OCI-LY7 (cell line): ENCODE measurements around the gene DGKH. TPM values are rescaled to one million over a fixed set of nuclear protein-coding genes. Genes with fewer than 3 reads are reported as not detected.

ENCODE experiments used
- BruUV-seq: library from RNA; stranded (reverse); fragments of 400-500 nt; replicated peaks from 2 replicates; lab custom pipeline; 2021; lab: Mats Ljungman, UMichigan
- CTCF ChIA-PET: fragments of 300-600 bp; sonication (Branson Sonifier 250); formaldehyde crosslinking; loops from one replicate; lab custom pipeline; 2022; ENCODE audit warnings: antibody characterized with exemption; ENCODE audit not compliant: unreplicated experiment; lab: Charles Lee
- POLR2A ChIA-PET: fragments of 300-600 bp; sonication (Branson Sonifier 250); formaldehyde crosslinking; loops from one replicate; lab custom pipeline; 2022; ENCODE audit warnings: antibody characterized with exemption; lab: Charles Lee
- DNase-seq: peaks from one replicate; pipeline ENCODE4 v3.0.0-alpha.2; 2015; ENCODE audit warnings: low spot score
- H2AFZ ChIP-seq: fragments of 200-600 bp; sonication (generic), shearing (Covaris generic); 2 replicates; pipeline ENCODE4 v1.6.1; 2014; ENCODE audit warnings: mild to moderate bottlenecking, antibody characterized with exemption, low read length, moderate library complexity
- H3K27ac ChIP-seq: fragments of 200-600 bp; sonication (generic); 2 replicates; pipeline ENCODE4 v1.5.1; 2014; ENCODE audit warnings: mixed run types, low read depth, mild to moderate bottlenecking, moderate library complexity, low read length, inconsistent platforms; ENCODE audit not compliant: poor library complexity, severe bottlenecking
- H3K36me3 ChIP-seq: fragments of 200-600 bp; sonication (generic); 2 replicates; pipeline ENCODE4 v1.6.1; 2014; ENCODE audit warnings: mild to moderate bottlenecking, antibody characterized with exemption, low read length, moderate library complexity, mixed read lengths; ENCODE audit not compliant: insufficient read depth
- H3K4me1 ChIP-seq: fragments of 200-600 bp; sonication (generic); 2 replicates; pipeline ENCODE4 v1.5.1; 2014; ENCODE audit warnings: mild to moderate bottlenecking, low read length; ENCODE audit not compliant: insufficient read depth, poor library complexity, severe bottlenecking
- H3K4me2 ChIP-seq: fragments of 200-600 bp; sonication (generic); 2 replicates; pipeline ENCODE4 v1.6.1; 2014; ENCODE audit warnings: mild to moderate bottlenecking, low read length
- H3K4me3 ChIP-seq: fragments of 200-600 bp; sonication (generic); 2 replicates; pipeline ENCODE4 v1.5.1; 2014; ENCODE audit warnings: mild to moderate bottlenecking, low read depth, low read length; ENCODE audit not compliant: poor library complexity, severe bottlenecking
- H3K79me2 ChIP-seq: fragments of 200-600 bp; sonication (generic); 2 replicates; pipeline ENCODE4 v1.6.1; 2016; ENCODE audit warnings: low read depth, mild to moderate bottlenecking, low read length, moderate library complexity, mixed read lengths; ENCODE audit not compliant: insufficient read depth
- H3K9me2 ChIP-seq: fragments of 200-600 bp; sonication (generic); 2 replicates; pipeline ENCODE4 v1.6.1; 2016; ENCODE audit warnings: mild to moderate bottlenecking, low read length, mixed read lengths; ENCODE audit not compliant: insufficient read depth
- H3K9me3 ChIP-seq: fragments of 200-600 bp; sonication (generic); 2 replicates; pipeline ENCODE4 v1.6.1; 2014; ENCODE audit warnings: mild to moderate bottlenecking, mixed run types, low read length, mixed read lengths
- H4K20me1 ChIP-seq: fragments of 200-600 bp; sonication (generic); 2 replicates; pipeline ENCODE4 v1.6.1; 2014; ENCODE audit warnings: mild to moderate bottlenecking, antibody characterized with exemption, low read length, moderate library complexity, mixed read lengths; ENCODE audit not compliant: insufficient read depth
- CTCF ChIP-seq: fragments of 200-600 bp; sonication (generic); conservative IDR thresholded peaks from 2 replicates; pipeline ENCODE4 v1.5.1; 2014; ENCODE audit warnings: mild to moderate bottlenecking, antibody characterized with exemption, low read length, moderate library complexity, mixed read lengths
- EZH2phosphoT487 ChIP-seq: fragments of 200-600 bp; sonication (generic); IDR thresholded peaks from 2 replicates; pipeline ENCODE4 v1.6.1; 2018; ENCODE audit warnings: low read depth, borderline replicate concordance, mild to moderate bottlenecking, mixed run types, antibody characterized with exemption, low read length, moderate library complexity, mixed read lengths
- intact Hi-C: fragments of 100-400 bp; cut with micrococcal nuclease; formaldehyde crosslinking; loops from one replicate; pipeline ENCODE4 v1.10.0; 2022; ENCODE audit not compliant: unreplicated experiment
- total RNA-seq, 2 experiments: library from RNA; depleted of rRNA in 1 of 2; stranded (reverse); fragments of >200 nt in 1 of 2; shearing (Covaris generic) in 1 of 2; gene quantifications; 2 replicates each; pipeline ENCODE4 v1.2.3, GENCODE V29; 2014 to 2022

The DGKH gene
- total RNA-seq, 2 experiments from 2014 or later = 6.2 to 16.1 TPM

- no peak overlapping the region for H3K4me2 ChIP-seq
- ChIA-PET POLR2A (no interaction called here), CTCF (no interaction called here)
- BruUV-seq = no TSS peak
- no peaks in the 10 kb centered on the region for H3K79me2 ChIP-seq
- H3K4me3 ChIP-seq = no peak overlapping the region
- no peak overlapping the region for H2AFZ ChIP-seq
- TF ChIP-seq CTCF = no peak
- no peak for TF ChIP-seq EZH2phosphoT487
- no peak for DNase-seq
- H3K9me3 ChIP-seq = no peaks in the 10 kb centered on the region
- no peaks in the 10 kb centered on the region for H3K9me2 ChIP-seq
- no peak overlapping the region for H3K27ac ChIP-seq
- H4K20me1 ChIP-seq = no peaks in the 10 kb centered on the region
- H3K4me1 ChIP-seq = no peaks in the 10 kb centered on the region
- intact Hi-C loops = no loop called here
- H3K36me3 ChIP-seq = no peaks in the 10 kb centered on the region
These were observed 23.4 kb downstream of the DGKH start for GRCh38 chr13:42071672-42072419.

GRCh38 chr13:42073683-42074082 is 25.2 kb downstream of the DGKH start:
- H2AFZ ChIP-seq = no peak overlapping the region
- intact Hi-C loops = no loop called here
- H3K27ac ChIP-seq = no peak overlapping the region
- CTCF ChIA-PET = no interaction called here
- H3K4me2 ChIP-seq = no peak overlapping the region
- no peaks in the 10 kb centered on the region for H4K20me1 ChIP-seq
- H3K4me3 ChIP-seq = no peak overlapping the region
- DNase-seq = no peak
- H3K36me3 ChIP-seq = no peaks in the 10 kb centered on the region
- POLR2A ChIA-PET = no interaction called here
- H3K79me2 ChIP-seq = no peaks in the 10 kb centered on the region
- TF ChIP-seq CTCF (no peak), EZH2phosphoT487 (no peak)
- H3K9me2 ChIP-seq = no peaks in the 10 kb centered on the region
- no peaks in the 10 kb centered on the region for H3K9me3 ChIP-seq
- no peaks in the 10 kb centered on the region for H3K4me1 ChIP-seq
- no TSS peak for BruUV-seq

GRCh38 chr13:42075517-42075916 is 27.1 kb downstream of the DGKH start:
- no peaks in the 10 kb centered on the region for H4K20me1 ChIP-seq
- H3K9me3 ChIP-seq = no peaks in the 10 kb centered on the region
- intact Hi-C loops = no loop called here
- ChIA-PET CTCF (no interaction called here), POLR2A (interaction anchor here (0.6 to 1.2 kb wide), 3 partner anchors 10 to 756 kb away, joined by 3 to 5 read pairs (median 3); no protein-coding TSS in a partner anchor)
- H3K4me3 ChIP-seq = no peak overlapping the region
- H3K79me2 ChIP-seq = no peaks in the 10 kb centered on the region
- no peaks in the 10 kb centered on the region for H3K9me2 ChIP-seq
- no peak overlapping the region for H2AFZ ChIP-seq
- H3K4me1 ChIP-seq = no peaks in the 10 kb centered on the region
- no peak for DNase-seq
- H3K36me3 ChIP-seq = no peaks in the 10 kb centered on the region
- TF ChIP-seq CTCF (no peak), EZH2phosphoT487 (no peak)
- no TSS peak for BruUV-seq
- H3K4me2 ChIP-seq = no peak overlapping the region
- no peak overlapping the region for H3K27ac ChIP-seq
